Measurements from ENCODE around the gene BCAN.
A peak's percentile ranks its signal among the peaks of the same experiment; 100 is the strongest.

The BCAN gene

DNA sequence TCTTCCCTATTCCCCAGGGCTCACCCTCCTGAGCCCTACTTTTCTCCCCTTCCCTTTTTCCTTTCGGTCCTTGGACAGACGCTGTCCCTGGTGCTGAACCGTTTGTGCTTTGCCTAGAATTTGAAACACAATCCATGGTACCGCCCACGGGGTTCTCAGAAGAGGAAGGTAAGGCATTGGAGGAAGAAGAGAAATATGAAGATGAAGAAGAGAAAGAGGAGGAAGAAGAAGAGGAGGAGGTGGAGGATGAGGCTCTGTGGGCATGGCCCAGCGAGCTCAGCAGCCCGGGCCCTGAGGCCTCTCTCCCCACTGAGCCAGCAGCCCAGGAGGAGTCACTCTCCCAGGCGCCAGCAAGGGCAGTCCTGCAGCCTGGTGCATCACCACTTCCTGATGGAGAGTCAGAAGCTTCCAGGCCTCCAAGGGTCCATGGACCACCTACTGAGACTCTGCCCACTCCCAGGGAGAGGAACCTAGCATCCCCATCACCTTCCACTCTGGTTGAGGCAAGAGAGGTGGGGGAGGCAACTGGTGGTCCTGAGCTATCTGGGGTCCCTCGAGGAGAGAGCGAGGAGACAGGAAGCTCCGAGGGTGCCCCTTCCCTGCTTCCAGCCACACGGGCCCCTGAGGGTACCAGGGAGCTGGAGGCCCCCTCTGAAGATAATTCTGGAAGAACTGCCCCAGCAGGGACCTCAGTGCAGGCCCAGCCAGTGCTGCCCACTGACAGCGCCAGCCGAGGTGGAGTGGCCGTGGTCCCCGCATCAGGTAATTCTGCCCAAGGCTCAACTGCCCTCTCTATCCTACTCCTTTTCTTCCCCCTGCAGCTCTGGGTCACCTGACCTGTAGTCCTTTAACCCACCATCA is 10.4 kb downstream of the BCAN start:
- TF ChIP-seq, protein P1, sequence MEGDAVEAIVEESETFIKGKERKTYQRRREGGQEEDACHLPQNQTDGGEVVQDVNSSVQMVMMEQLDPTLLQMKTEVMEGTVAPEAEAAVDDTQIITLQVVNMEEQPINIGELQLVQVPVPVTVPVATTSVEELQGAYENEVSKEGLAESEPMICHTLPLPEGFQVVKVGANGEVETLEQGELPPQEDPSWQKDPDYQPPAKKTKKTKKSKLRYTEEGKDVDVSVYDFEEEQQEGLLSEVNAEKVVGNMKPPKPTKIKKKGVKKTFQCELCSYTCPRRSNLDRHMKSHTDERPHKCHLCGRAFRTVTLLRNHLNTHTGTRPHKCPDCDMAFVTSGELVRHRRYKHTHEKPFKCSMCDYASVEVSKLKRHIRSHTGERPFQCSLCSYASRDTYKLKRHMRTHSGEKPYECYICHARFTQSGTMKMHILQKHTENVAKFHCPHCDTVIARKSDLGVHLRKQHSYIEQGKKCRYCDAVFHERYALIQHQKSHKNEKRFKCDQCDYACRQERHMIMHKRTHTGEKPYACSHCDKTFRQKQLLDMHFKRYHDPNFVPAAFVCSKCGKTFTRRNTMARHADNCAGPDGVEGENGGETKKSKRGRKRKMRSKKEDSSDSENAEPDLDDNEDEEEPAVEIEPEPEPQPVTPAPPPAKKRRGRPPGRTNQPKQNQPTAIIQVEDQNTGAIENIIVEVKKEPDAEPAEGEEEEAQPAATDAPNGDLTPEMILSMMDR (IDR thresholded peaks at IDR 0.05; ENCODE audit: control insufficient read depth, insufficient read depth, low read depth, low read length, missing control alignments): no peak
- H3K4me3 ChIP-seq (ENCODE audit: control insufficient read depth, low read depth, low read length): no peak overlapping the region
- no peak for DNase-seq (ENCODE audit: low read depth)

DNA sequence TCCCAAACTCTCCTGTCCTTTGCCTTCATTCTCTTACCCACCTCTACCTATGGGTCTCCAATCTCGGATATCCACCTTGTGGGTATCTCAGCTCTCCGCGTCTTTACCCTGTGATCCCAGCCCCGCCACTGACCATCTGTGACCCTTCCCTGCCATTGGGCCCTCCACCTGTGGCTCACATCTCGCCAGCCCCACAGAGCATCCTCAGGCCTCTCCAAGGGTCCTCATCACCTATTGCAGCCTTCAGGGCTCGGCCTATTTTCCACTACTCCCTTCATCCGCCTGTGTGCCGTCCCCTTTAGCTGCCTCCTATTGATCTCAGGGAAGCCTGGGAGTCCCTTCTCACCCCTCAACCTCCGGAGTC is 11.1 kb downstream of the BCAN start:
- H3K4me3 ChIP-seq (ENCODE audit: control insufficient read depth, low read depth, low read length): no peak overlapping the region
- TF ChIP-seq, protein P1 (IDR thresholded peaks at IDR 0.05; ENCODE audit: control insufficient read depth, insufficient read depth, low read depth, low read length, missing control alignments): no peak
- no peak for DNase-seq (ENCODE audit: low read depth)

DNA sequence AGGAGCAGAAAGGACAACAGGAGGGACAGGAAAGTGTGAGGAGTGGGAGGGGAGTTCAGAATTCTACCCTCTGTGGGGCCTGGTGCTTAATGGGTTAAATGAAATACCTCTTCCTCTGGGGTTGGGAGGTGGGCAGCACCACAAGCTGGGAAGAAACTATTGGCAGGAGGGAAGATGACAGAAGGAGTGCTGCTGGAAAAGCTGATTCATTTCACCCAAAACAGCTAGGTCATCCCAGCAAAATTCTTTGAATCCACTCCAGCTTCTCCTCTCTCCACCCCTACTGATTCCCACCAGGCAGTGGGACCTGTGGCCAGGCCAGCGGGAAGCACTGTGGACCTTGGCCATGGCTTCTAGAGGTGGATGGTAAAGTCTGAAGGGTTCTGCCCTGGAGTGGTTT is 12.8 kb downstream of the BCAN start:
- H3K4me3 ChIP-seq (ENCODE audit: control insufficient read depth, low read depth, low read length): no peak overlapping the region
- no peak for DNase-seq (ENCODE audit: low read depth)
- TF ChIP-seq, protein P1 (IDR thresholded peaks at IDR 0.05; ENCODE audit: control insufficient read depth, insufficient read depth, low read depth, low read length, missing control alignments): no peak

DNA sequence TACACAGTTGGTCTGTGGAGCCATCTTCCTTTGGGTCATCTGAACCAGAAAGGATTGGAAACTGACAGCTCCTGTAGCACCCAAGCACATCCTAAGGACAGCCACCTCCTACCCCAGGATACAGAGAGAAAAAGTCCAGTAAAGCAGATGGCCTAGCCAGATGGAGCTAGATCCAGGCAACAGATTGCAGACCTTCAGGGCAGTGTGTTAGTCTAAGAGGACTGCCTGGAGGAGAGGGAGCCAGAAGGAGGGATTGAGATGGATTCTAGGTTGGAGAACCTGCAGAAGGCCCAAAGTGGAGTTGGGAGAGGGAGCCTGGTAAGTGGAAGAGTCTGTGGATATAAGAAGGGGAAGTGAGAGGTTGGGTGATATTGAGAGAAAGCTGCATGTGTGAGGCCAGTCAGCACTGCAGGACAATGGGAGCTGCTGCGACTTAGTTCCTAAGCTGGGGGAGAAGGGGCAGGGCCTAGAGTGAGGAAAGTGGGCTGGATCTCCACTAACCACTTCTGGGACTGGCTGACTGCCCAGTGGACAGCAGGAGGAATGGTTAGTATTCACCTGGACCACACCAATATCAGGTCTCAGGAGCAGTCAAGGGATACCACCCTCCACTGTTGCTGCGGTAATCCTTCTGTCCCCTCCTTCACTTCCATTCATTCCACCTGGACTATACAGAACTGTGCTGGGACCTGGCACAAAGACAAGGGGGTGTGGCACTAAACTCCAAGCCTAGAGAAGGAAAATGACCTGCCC is 13.4 kb downstream of the BCAN start:
- TF ChIP-seq, protein P1 (IDR thresholded peaks at IDR 0.05; ENCODE audit: control insufficient read depth, insufficient read depth, low read depth, low read length, missing control alignments): no peak
- no peak overlapping the region for H3K4me3 ChIP-seq (ENCODE audit: control insufficient read depth, low read depth, low read length)
- DNase-seq (ENCODE audit: low read depth): no peak

DNA sequence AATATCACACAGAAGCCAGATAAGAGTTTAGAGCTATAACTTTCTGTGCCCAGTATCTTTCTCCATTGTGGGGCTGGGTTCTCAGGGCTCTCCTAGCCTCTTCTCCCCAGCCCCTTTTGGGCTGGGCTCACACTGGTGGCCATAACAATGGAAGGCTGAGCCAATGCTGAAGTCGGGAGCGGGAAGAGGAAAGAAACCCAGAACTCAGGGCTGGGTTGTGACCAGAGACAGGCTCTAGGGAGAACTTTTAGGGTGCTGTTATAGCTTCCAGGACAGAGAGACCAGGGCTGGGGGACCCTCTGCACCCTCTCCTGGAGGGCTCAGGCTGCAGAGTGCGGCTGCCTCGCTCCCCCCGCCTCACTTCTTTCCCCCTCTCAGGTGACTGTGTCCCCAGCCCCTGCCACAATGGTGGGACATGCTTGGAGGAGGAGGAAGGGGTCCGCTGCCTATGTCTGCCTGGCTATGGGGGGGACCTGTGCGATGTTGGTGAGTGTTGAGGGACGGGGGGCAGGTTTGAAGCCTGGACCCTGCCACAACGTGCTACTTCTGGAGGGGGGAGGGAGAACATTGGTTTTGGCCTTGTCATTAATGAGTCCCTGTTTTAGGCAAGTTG is 14.1 kb downstream of the BCAN start:
- TF ChIP-seq, protein P1 (IDR thresholded peaks at IDR 0.05; ENCODE audit: control insufficient read depth, insufficient read depth, low read depth, low read length, missing control alignments): no peak
- DNase-seq (ENCODE audit: low read depth): no peak
- no peak overlapping the region for H3K4me3 ChIP-seq (ENCODE audit: control insufficient read depth, low read depth, low read length)

DNA sequence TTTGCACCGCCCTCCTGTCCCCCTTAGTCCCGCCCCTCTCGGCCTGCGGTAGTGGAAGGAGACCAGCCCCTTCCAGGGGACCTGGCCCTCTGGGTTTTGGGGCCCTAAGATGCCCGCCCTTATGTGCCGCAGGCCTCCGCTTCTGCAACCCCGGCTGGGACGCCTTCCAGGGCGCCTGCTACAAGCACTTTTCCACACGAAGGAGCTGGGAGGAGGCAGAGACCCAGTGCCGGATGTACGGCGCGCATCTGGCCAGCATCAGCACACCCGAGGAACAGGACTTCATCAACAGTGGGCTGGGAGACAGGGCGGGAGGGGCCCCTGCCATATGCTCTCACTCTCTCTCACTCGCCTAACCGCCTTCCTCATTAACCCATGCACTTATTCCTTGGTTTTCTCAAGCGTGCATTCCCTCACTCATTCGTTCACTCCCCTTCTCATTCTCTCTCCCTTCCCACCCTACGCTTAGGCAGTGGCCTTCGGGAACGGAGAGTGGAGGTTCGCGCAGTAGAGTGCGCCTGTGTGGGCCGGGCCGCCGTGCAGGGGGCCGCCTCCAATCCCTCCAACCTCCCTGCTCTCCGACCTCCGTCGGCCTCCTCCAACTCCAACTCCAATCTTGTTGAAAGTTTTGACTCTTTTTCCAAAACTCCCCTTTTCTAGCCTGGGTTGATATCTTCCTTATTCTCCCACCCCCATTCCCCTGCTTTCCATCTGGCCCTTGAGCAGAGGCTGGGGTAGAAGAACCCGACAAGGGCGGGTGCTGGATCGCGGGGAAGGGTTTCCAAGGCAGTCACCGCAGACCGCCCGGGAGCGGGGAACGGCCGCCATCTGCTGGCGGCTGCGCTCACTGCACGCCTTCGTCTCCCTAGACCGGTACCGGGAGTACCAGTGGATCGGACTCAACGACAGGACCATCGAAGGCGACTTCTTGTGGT is 15.2 kb downstream of the BCAN start:
- no peak for DNase-seq (ENCODE audit: low read depth)
- peak overlapping the region; percentile 29 for H3K4me3 ChIP-seq (ENCODE audit: control insufficient read depth, low read depth, low read length)
- TF ChIP-seq, protein P1 (IDR thresholded peaks at IDR 0.05; ENCODE audit: control insufficient read depth, insufficient read depth, low read depth, low read length, missing control alignments): peak; percentile 97

All from AG09309 (cell line).